IMR-90 (cell line): Measurements from ENCODE around the gene TRAF1. TPM values are rescaled to one million over a fixed set of nuclear protein-coding genes. Genes with fewer than 3 reads are reported as not detected.

Experiments used
- ATAC-seq: fragments of 200-7000 bp; cut with Tn5 transposase; 2 replicates; pipeline ENCODE4 v1.9.1; 2020; ENCODE audit warnings: low read depth, mild to moderate bottlenecking, moderate library complexity
- BruUV-seq: library from RNA; stranded (reverse); fragments of 400-500 nt; replicated peaks from 2 replicates; lab custom pipeline; 2021; lab: Mats Ljungman, UMichigan
- CTCF ChIA-PET: fragments of 300-600 bp; formaldehyde crosslinking; extraction: SDS; loops from one replicate; lab custom pipeline; 2021; ENCODE audit warnings: antibody characterized with exemption; lab: Yijun Ruan, JAX
- POLR2A ChIA-PET: fragments of 300-600 bp; sonication (Branson Sonifier 250); formaldehyde crosslinking; loops from one replicate; lab custom pipeline; 2022; ENCODE audit warnings: antibody characterized with exemption; ENCODE audit not compliant: unreplicated experiment; lab: Charles Lee
- DNase-seq: peaks from one replicate; pipeline ENCODE4 v3.0.0; 2013
- H2AFZ ChIP-seq: replicated peaks from 2 replicates; pipeline ENCODE3; 2013; ENCODE audit warnings: low read length, mild to moderate bottlenecking; ENCODE audit not compliant: poor library complexity
- H2AK5ac ChIP-seq: 2 replicates; pipeline ENCODE4 v1.6.1; 2013; ENCODE audit warnings: low read depth, low read length, inconsistent platforms
- H2AK9ac ChIP-seq: replicated peaks from 2 replicates; pipeline ENCODE3; 2013; ENCODE audit warnings: mild to moderate bottlenecking, low read depth, low read length, moderate library complexity; ENCODE audit not compliant: poor library complexity
- H2BK120ac ChIP-seq: 2 replicates; pipeline ENCODE4 v1.6.1; 2013; ENCODE audit warnings: low read depth, low read length, inconsistent platforms
- H2BK15ac ChIP-seq: 3 replicates; pipeline ENCODE4 v1.6.1; 2013; ENCODE audit warnings: low read depth, low read length, inconsistent platforms
- H2BK20ac ChIP-seq: 2 replicates; pipeline ENCODE4 v1.6.1; 2013; ENCODE audit warnings: low read depth, mild to moderate bottlenecking, inconsistent platforms, low read length, moderate library complexity
- H2BK5ac ChIP-seq: 2 replicates; pipeline ENCODE4 v1.6.1; 2013; ENCODE audit warnings: mild to moderate bottlenecking, low read depth, low read length, inconsistent platforms; ENCODE audit not compliant: poor library complexity, severe bottlenecking
- H3K14ac ChIP-seq: replicated peaks from 2 replicates; pipeline ENCODE4 v1.6.1; 2013; ENCODE audit warnings: low read depth, low read length, inconsistent platforms
- H3K18ac ChIP-seq: 2 replicates; pipeline ENCODE4 v1.6.1; 2013; ENCODE audit warnings: low read depth, low read length, control low read depth
- H3K23ac ChIP-seq: 2 replicates; pipeline ENCODE4 v1.6.1; 2013; ENCODE audit warnings: low read depth, low read length, inconsistent platforms
- H3K27ac ChIP-seq: 2 replicates; pipeline ENCODE4 v1.5.1; 2013; ENCODE audit warnings: mild to moderate bottlenecking, control low read depth, low read length; ENCODE audit not compliant: insufficient read depth
- H3K27me3 ChIP-seq: 2 replicates; pipeline ENCODE4 v1.6.1; 2013; ENCODE audit warnings: low read length; ENCODE audit not compliant: control insufficient read depth, insufficient read depth
- H3K36me3 ChIP-seq: 2 replicates; pipeline ENCODE4 v1.6.1; 2013; ENCODE audit warnings: low read length, mixed read lengths; ENCODE audit not compliant: control insufficient read depth, insufficient read depth
- H3K4ac ChIP-seq: 2 replicates; pipeline ENCODE4 v1.6.1; 2013; ENCODE audit warnings: low read depth, low read length, inconsistent platforms
- H3K4me1 ChIP-seq: 2 replicates; pipeline ENCODE4 v1.6.1; 2013; ENCODE audit warnings: low read length, mixed read lengths; ENCODE audit not compliant: control insufficient read depth, insufficient read depth
- H3K4me2 ChIP-seq: 2 replicates; pipeline ENCODE4 v1.6.1; 2013; ENCODE audit warnings: low read depth, mild to moderate bottlenecking, control low read depth, low read length, moderate library complexity
- H3K4me3 ChIP-seq: 2 replicates; pipeline ENCODE4 v1.5.1; 2013; ENCODE audit warnings: low read depth, mild to moderate bottlenecking, control low read depth, low read length, moderate library complexity; ENCODE audit not compliant: insufficient read depth
- H3K56ac ChIP-seq: 2 replicates; pipeline ENCODE4 v1.6.1; 2013; ENCODE audit warnings: low read length, inconsistent platforms; ENCODE audit not compliant: insufficient read depth; ENCODE audit errors: extremely low read depth
- H3K79me1 ChIP-seq, 2 experiments: 2 replicates each; pipeline ENCODE4 v1.6.1; 2013; ENCODE audit warnings: low read length in 2 of 2, inconsistent platforms in 1 of 2, low read depth in 1 of 2
- H3K9ac ChIP-seq: 2 replicates; pipeline ENCODE4 v1.6.1; 2013; ENCODE audit warnings: low read depth, low read length, control low read depth
- H3K9me1 ChIP-seq: 2 replicates; pipeline ENCODE4 v1.6.1; 2013; ENCODE audit warnings: low read length, inconsistent platforms; ENCODE audit not compliant: insufficient read depth
- H3K9me3 ChIP-seq: 2 replicates; pipeline ENCODE4 v1.6.1; 2013; ENCODE audit warnings: low read length; ENCODE audit not compliant: control insufficient read depth, insufficient read depth
- H4K20me1 ChIP-seq: 2 replicates; pipeline ENCODE4 v1.6.1; 2013; ENCODE audit warnings: low read length, inconsistent platforms; ENCODE audit not compliant: insufficient read depth
- H4K5ac ChIP-seq: 2 replicates; pipeline ENCODE4 v1.6.1; 2013; ENCODE audit warnings: mild to moderate bottlenecking, low read depth, low read length, control low read depth
- H4K8ac ChIP-seq, 2 experiments: 2 replicates each; pipeline ENCODE4 v1.6.1; 2013; ENCODE audit warnings: low read depth in 2 of 2, low read length in 2 of 2, control low read depth in 1 of 2, inconsistent platforms in 1 of 2
- H4K91ac ChIP-seq: 2 replicates; pipeline ENCODE4 v1.6.1; 2013; ENCODE audit warnings: low read depth, low read length, inconsistent platforms; ENCODE audit not compliant: insufficient read depth
- BHLHE40 ChIP-seq: fragments of 150-350 bp; IDR thresholded peaks from 2 replicates; pipeline ENCODE4 v1.6.1; 2016; ENCODE audit warnings: mild to moderate bottlenecking, low read depth, low read length
- FOS ChIP-seq: fragments of 150-350 bp; IDR thresholded peaks from 2 replicates; pipeline ENCODE4 v1.6.1; 2016; ENCODE audit warnings: low read depth, low read length
- MAZ ChIP-seq: IDR thresholded peaks from 2 replicates; pipeline ENCODE4 v1.6.1; 2012; ENCODE audit warnings: low read depth, mild to moderate bottlenecking, low read length, improper control_type of control experiment, moderate library complexity, borderline replicate concordance
- RAD21 ChIP-seq: IDR thresholded peaks from 2 replicates; pipeline ENCODE4 v1.6.1; 2012; ENCODE audit warnings: low read length, improper control_type of control experiment
- RCOR1 ChIP-seq: IDR thresholded peaks from 2 replicates; pipeline ENCODE4 v1.6.1; 2012; ENCODE audit warnings: mild to moderate bottlenecking, low read length, improper control_type of control experiment; ENCODE audit not compliant: insufficient replicate concordance
- WGBS, 2 experiments: methylation state at CpG; one replicate each; pipeline versions ENCODE4 v1.1.5 to v1.1.7; 2013; ENCODE audit warnings: missing lambda C conversion rate in 2 of 2; ENCODE audit not compliant: insufficient read length in 1 of 2; ENCODE audit errors: extremely low coverage in 2 of 2; 5-methylcytosine and 5-hydroxymethylcytosine counted together
- dilution Hi-C: fragments of 300-500 bp; cut with HindIII; formaldehyde crosslinking; loops from one replicate; pipeline ENCODE4 v1.14.3; 2018; ENCODE audit warnings: low sequenced_read_pairs; ENCODE audit not compliant: unreplicated experiment
- in situ Hi-C: fragments of 300-500 bp; cut with MboI; formaldehyde crosslinking; loops from 3 replicates; pipeline ENCODE4 v1.14.3; 2019; ENCODE audit warnings: low sequenced_read_pairs, inconsistent platforms, mixed read lengths
- intact Hi-C: fragments of 100-400 bp; cut with micrococcal nuclease; formaldehyde crosslinking; loops from 2 replicates; pipeline ENCODE4 v1.10.0; 2022
- polyA plus RNA-seq, 3 experiments: library from polyadenylated mRNA; depleted of rRNA; stranded (reverse); fragments of >200 nt; gene quantifications; 2 replicates each; pipeline ENCODE4 v1.2.3, GENCODE V29; 2012; ENCODE audit warnings: low replicate concordance in 1 of 3
- total RNA-seq: library from RNA; depleted of rRNA; stranded (reverse); fragments of >200 nt; gene quantifications from 2 replicates; pipeline ENCODE4 v1.2.3, GENCODE V29; 2012

Gene TRAF1
- total and polyA plus RNA-seq, 2 of the 4 experiments (the other 2 are of a cell fraction) = 3.9 to 4.1 TPM

DNA sequence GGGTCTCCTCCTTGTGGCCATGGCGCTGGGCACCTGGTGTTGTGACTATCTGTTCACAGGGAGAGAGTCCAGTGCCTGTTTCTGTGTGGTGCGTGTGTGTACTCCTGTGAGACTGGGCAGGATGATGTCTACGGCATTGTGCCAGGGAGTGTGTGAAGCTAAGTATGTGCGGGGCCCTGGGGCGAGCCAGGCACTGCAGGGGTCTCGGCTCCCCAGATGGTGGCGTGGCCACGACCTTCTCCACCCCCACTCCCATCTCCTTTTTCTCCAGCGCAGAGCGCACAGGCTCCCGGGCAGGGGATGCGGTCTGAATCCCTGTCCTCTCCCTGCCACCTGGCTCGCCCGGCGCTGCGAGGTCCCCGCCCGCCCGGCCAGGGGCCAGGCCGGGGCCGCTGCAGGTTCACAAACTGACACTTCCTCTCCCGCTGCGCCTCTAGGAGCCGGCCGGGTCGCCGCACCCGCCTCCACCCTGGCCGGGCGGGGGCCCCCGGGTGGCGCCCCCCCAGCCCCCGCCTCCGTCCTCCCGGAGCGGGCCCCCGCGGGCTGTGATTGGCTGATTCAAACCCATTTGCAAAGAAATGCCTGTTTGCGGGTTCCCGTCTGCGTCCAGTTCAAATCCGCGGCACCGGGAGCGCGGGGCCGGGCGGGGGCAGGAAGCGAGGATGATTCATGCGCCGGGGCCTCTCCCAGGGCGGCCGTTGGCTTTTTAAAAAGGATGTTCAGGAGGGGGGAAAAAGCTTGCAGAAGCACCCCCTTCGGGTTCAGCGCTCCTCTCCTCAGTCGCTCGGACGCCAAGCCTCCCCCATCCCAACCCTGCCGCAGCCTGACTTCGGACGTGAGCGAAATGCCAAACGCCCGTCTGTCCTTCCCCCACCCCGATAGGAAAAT lies 50.4 kb downstream of the TRAF1 start:
- ChIA-PET POLR2A (no interaction called here), CTCF (no interaction called here)
- peak overlapping the region; percentile 95 for H4K91ac ChIP-seq
- H3K36me3 ChIP-seq = peaks cover 14% of the 10 kb centered on the region
- H3K14ac ChIP-seq = peak overlapping the region; percentile 98
- peak overlapping the region; percentile 99 for H2AK9ac ChIP-seq
- DNase-seq = peak; percentile 85
- H2BK20ac ChIP-seq = no peak overlapping the region
- peak overlapping the region; percentile 90 for H2BK5ac ChIP-seq
- H2BK15ac ChIP-seq = peak overlapping the region; percentile 46; the same call in 1 of the 3 replicates
- H3K4me3 ChIP-seq = peak overlapping the region; percentile 59
- H3K23ac ChIP-seq = peak overlapping the region; percentile 98
- peaks cover 25% of the 10 kb centered on the region; the same call in 1 of the 2 replicates for H3K9me1 ChIP-seq
- no peaks in the 10 kb centered on the region for H3K27me3 ChIP-seq
- H4K8ac ChIP-seq = peak overlapping the region; percentile 77 to 96
- no CpG with 5 or more reads among the region's 65 CpGs for WGBS, 2 experiments
- intact Hi-C loops = loop anchor here (2.0 to 5.0 kb wide), 2 partner anchors 109 to 196 kb away; partner anchors contain the start of gene CNTRL
- no peaks in the 10 kb centered on the region for H4K20me1 ChIP-seq
- H2AFZ ChIP-seq = peak overlapping the region; percentile 88
- H3K56ac ChIP-seq = peak overlapping the region; percentile 93
- in situ Hi-C loops = no loop called here
- peak overlapping the region; percentile 99 for H3K4ac ChIP-seq
- peak overlapping the region; percentile 99 for H2AK5ac ChIP-seq
- H3K9me3 ChIP-seq = no peaks in the 10 kb centered on the region
- H3K9ac ChIP-seq = peak overlapping the region; percentile 75
- peaks cover 15% of the 10 kb centered on the region for H3K4me1 ChIP-seq
- peak; percentile 72 for ATAC-seq
- peak overlapping the region; percentile 80 for H3K4me2 ChIP-seq
- H3K27ac ChIP-seq = peak overlapping the region; percentile 76
- BruUV-seq = no TSS peak
- H3K18ac ChIP-seq = peak overlapping the region; percentile 80
- dilution Hi-C loops = no loop called here
- H4K5ac ChIP-seq = peak overlapping the region; percentile 44
- peak; percentile 67 for TF ChIP-seq FOS
- TF ChIP-seq MAZ = peak; percentile 87
- TF ChIP-seq RCOR1 = no peak
- 0 out of 2 replicates have a peak, but pooled peaks have one; percentile 14 for TF ChIP-seq BHLHE40
- TF ChIP-seq RAD21 = no peak
- peak overlapping the region; percentile 86 for H2BK120ac ChIP-seq
- peaks cover 19 to 45% of the 10 kb centered on the region in 2 experiments for H3K79me1 ChIP-seq
